HL-60 (cell line): ENCODE data around the gene KIF12.
"Not testable (repeated sequence)": the region's sequence is repeated elsewhere in the genome, so short reads cannot be mapped to it uniquely, and the experiment has no call there.

Experiments used
- DNase-seq, 2 experiments: peaks; one replicate each; pipeline ENCODE4 v3.0.0-alpha.2; 2010 to 2020; ENCODE audit warnings: low read depth in 1 of 2, low spot score in 1 of 2
- H3K27ac ChIP-seq: fragments of 250-450 bp; sonication (Bioruptor Pico); replicated peaks from 2 replicates; pipeline ENCODE4 v1.5.1; 2020; ENCODE audit warnings: mild to moderate bottlenecking, moderate library complexity
- H3K27me3 ChIP-seq: fragments of 250-450 bp; sonication (Bioruptor Pico); 2 replicates; pipeline ENCODE4 v1.5.1; 2021; ENCODE audit warnings: mild to moderate bottlenecking, moderate library complexity; ENCODE audit not compliant: insufficient read depth, poor library complexity, severe bottlenecking
- H3K4me3 ChIP-seq: replicated peaks from 2 replicates; pipeline ENCODE4 v1.5.1; 2011; ENCODE audit warnings: mild to moderate bottlenecking, control low read depth, low read length; ENCODE audit not compliant: insufficient read depth
- GABPA ChIP-seq: IDR thresholded peaks from 2 replicates; pipeline ENCODE4 v1.6.1; 2012; ENCODE audit warnings: low read depth
- POLR2AphosphoS5 ChIP-seq: IDR thresholded peaks from 2 replicates; pipeline ENCODE4 v1.6.1; 2012; ENCODE audit warnings: low read depth
- REST ChIP-seq: IDR thresholded peaks from 2 replicates; pipeline ENCODE4 v1.6.1; 2012; ENCODE audit warnings: low read depth; ENCODE audit not compliant: insufficient replicate concordance
- SPI1 ChIP-seq: IDR thresholded peaks from 2 replicates; pipeline ENCODE4 v1.6.1; 2012; ENCODE audit warnings: low read depth, mild to moderate bottlenecking, borderline replicate concordance
- TF ChIP-seq, protein P1 (sequence below): IDR thresholded peaks from one replicate; pipeline ENCODE4 v1.5.1; 2011; ENCODE audit warnings: low read length, control low read depth, inconsistent platforms; ENCODE audit not compliant: insufficient read depth

The KIF12 gene

DNA sequence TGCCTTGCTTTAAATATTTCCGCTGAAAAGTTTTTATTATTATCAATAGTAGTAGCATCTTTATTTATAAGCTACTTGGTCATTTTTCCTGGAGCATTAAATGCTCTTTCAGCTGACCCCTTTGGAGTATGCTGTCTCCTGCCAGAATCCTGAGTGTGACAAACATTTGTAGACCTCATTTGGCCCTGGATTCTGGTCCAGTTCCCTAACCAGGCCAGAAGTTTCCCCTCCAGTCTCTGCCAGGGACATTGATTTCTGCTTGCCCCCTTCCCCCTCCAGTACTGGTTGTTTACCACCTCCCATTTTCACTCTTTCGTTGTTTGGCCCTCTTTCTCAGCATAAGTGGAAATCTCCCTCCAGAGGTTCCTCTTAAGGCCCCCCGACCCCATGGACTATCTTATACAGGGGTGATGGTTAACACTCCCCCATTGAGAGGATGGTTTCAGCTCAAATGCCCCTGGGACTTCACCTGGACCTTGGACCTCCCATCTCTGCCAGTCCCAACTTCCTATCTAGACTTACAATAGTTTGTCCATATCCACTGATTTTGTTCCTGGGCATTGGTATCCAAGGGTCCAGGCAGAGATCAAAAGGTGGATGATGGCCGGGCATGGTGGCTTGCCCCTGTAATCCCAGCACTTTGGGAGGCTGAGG is 31.7 kb upstream of the KIF12 start:
- H3K27ac ChIP-seq = no peak overlapping the region
- no peaks in the 10 kb centered on the region for H3K27me3 ChIP-seq
- no peak for TF ChIP-seq GABPA
- TF ChIP-seq POLR2AphosphoS5 = no peak
- TF ChIP-seq SPI1 = no peak
- TF ChIP-seq, protein P1, sequence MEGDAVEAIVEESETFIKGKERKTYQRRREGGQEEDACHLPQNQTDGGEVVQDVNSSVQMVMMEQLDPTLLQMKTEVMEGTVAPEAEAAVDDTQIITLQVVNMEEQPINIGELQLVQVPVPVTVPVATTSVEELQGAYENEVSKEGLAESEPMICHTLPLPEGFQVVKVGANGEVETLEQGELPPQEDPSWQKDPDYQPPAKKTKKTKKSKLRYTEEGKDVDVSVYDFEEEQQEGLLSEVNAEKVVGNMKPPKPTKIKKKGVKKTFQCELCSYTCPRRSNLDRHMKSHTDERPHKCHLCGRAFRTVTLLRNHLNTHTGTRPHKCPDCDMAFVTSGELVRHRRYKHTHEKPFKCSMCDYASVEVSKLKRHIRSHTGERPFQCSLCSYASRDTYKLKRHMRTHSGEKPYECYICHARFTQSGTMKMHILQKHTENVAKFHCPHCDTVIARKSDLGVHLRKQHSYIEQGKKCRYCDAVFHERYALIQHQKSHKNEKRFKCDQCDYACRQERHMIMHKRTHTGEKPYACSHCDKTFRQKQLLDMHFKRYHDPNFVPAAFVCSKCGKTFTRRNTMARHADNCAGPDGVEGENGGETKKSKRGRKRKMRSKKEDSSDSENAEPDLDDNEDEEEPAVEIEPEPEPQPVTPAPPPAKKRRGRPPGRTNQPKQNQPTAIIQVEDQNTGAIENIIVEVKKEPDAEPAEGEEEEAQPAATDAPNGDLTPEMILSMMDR = no peak
- TF ChIP-seq REST = no peak
- no peak for DNase-seq
- H3K4me3 ChIP-seq = no peak overlapping the region

- TF ChIP-seq SPI1 = no peak
- DNase-seq = no peak
- Histone ChIP-seq H3K4me3 (no peak overlapping the region), H3K27ac (no peak overlapping the region), H3K27me3 (no peaks in the 10 kb centered on the region)
Observed at GRCh38 chr9:114130141-114130540, 31.0 kb upstream of the KIF12 start.

DNA sequence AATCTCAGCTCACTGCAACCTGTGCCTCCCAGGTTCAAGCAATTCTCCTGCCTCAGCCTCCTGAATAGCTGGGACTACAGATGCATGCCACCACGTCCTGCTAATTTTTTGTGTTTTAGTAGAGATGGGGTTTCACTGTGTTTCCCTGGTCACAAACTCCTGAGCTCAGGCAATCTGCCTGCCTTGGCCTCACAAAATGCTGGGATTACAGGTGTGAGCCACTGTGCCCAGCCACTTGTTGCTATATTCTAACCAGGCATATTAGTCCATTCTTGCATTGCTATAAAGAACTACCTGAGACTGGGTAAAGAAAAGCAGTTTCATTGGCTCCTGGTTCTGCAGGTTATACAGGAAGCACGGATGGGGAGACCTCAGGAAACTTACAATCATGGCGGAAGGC is 29.7 kb upstream of the KIF12 start:
- not testable (repeated sequence) for H3K27me3 ChIP-seq, H3K4me3 ChIP-seq, H3K27ac ChIP-seq, DNase-seq

DNA sequence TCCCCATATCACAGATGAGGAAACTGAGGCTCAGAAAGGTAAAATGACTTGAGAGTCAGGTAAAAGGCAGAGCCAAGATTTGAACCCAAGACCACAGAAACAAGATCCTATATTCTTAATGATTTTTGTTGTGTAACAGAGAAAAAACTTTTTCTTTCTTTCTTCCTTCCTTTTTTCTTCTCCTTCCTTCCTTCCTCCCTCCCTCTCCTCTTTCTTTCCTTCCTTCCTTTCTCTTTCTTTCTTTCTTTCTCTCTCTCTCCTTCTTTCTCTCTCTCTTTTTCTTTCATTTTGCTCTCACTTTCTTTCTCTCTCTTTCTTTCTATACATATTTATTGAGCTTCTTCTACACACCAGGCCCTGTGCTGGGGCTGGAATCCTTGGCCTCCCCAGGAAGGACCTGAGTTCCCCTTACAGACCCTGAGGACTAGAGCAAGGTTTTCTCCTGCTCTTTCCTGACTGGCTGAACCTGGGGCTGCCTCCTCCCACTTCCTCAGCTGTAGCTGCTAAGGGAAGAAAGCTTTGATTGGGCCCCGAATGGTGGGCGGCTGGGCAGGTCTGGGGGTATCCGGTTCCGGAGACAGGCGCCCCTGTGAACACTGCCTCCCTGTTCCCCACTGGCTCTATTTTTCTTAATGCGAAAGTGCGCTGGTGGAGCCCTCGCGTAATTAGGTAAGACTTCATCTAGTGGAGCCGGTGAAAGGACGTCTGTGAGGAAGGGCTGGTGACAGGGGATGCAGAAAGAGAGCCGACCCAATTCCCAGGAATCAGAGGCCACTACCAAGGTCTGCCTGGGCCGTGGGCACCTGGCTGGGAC is 27.4 kb upstream of the KIF12 start:
- TF ChIP-seq REST = no peak
- no peak for TF ChIP-seq POLR2AphosphoS5
- TF ChIP-seq, protein P1 = no peak
- TF ChIP-seq GABPA = no peak
- no peak for TF ChIP-seq SPI1
- Histone ChIP-seq H3K4me3 (no peak overlapping the region), H3K27ac (no peak overlapping the region), H3K27me3 (no peaks in the 10 kb centered on the region)
- no peak for DNase-seq
